Measurements from ENCODE around the gene GLRA2. TPM values are rescaled to one million over a fixed set of nuclear protein-coding genes. Genes with fewer than 3 reads are reported as not detected.

GLRA2 gene
- total RNA-seq, 1 experiment from 2014 or later = not detected

DNA sequence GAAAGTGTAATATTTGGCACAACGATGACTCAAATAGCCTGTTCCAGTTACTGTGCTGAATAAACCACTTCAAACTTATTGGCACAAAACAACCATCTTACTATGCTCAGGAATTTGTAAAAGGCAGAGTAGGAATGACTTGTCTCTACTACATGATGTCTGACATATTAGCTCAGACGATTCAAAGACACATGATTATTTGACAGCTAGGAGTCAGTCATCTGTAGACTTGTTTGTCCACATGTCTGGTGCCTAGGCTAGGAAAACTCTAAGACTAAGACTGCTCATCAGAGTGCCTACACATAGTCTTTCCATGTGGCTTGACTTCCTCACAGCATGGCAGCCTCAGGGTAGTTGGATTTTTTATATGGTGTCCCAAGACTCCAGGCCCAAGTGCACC is 189.1 kb downstream of the GLRA2 start:
- no TSS peak for BruUV-seq (replicated peaks)
- ChIA-PET CTCF (no interaction called here), POLR2A (no interaction called here)
- Histone ChIP-seq H3K27ac (ENCODE audit: low read length) (no peak overlapping the region), H3K9me3 (ENCODE audit: control insufficient read depth, insufficient read depth, low read depth, low read length) (no peaks in the 10 kb centered on the region), H3K27me3 (ENCODE audit: control insufficient read depth, insufficient read depth, low read length) (no peaks in the 10 kb centered on the region), H3K4me3 (ENCODE audit: low read depth in 2 of 2, low read length in 2 of 2) (no peak overlapping the region), H3K4me1 (ENCODE audit: control insufficient read depth, insufficient read depth, low read length) (no peaks in the 10 kb centered on the region), H3K36me3 (ENCODE audit: control insufficient read depth, insufficient read depth, low read length) (no peaks in the 10 kb centered on the region)
- DNase-seq (ENCODE audit: low read depth, low spot score) (no peak), ATAC-seq (no peak)
- TF ChIP-seq REST (IDR thresholded peaks at IDR 0.05; ENCODE audit: insufficient read depth in 1 of 2, low read depth in 2 of 2, low read length in 1 of 2) (no peak), SIN3A (IDR thresholded peaks at IDR 0.05; ENCODE audit: borderline replicate concordance, insufficient read depth, low read depth, low read length) (no peak), TCF7L2 (IDR thresholded peaks at IDR 0.05; ENCODE audit: low read depth, low read length) (no peak), POLR2AphosphoS5 (IDR thresholded peaks at IDR 0.05; ENCODE audit: low read depth, low read length) (no peak)
- TF ChIP-seq, protein P1, sequence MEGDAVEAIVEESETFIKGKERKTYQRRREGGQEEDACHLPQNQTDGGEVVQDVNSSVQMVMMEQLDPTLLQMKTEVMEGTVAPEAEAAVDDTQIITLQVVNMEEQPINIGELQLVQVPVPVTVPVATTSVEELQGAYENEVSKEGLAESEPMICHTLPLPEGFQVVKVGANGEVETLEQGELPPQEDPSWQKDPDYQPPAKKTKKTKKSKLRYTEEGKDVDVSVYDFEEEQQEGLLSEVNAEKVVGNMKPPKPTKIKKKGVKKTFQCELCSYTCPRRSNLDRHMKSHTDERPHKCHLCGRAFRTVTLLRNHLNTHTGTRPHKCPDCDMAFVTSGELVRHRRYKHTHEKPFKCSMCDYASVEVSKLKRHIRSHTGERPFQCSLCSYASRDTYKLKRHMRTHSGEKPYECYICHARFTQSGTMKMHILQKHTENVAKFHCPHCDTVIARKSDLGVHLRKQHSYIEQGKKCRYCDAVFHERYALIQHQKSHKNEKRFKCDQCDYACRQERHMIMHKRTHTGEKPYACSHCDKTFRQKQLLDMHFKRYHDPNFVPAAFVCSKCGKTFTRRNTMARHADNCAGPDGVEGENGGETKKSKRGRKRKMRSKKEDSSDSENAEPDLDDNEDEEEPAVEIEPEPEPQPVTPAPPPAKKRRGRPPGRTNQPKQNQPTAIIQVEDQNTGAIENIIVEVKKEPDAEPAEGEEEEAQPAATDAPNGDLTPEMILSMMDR (IDR thresholded peaks at IDR 0.05) = no peak
- intact Hi-C loops (cut with micrococcal nuclease; ENCODE audit: unreplicated experiment) (no loop called here), in situ Hi-C loops (cut with HindIII; ENCODE audit: low pct_unique_long_range_greater_than_20kb, low sequenced_read_pairs) (no loop called here)

DNA sequence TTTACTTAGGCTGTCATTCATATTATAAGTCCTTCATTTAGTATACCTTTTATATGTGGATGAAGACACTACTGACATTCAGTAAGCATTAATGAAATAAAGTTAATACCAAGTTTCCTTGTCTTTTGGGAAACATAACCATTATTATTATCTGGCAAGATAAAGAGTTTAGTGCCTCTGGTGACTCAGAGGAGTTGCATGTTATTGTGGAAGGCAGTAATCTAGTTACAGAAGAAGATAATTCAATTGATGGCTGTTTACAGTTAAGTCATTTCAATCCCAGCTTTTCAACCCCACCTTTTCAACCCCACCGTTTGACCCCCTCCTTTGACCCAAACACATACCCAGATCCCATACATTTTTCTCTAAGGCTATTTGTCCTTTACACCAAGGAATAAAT is 199.7 kb downstream of the GLRA2 start:
- intact Hi-C loops (cut with micrococcal nuclease; ENCODE audit: unreplicated experiment) = no loop called here
- DNase-seq (ENCODE audit: low read depth, low spot score) = no peak

More for the DNA sequence above, 199.7 kb downstream of the GLRA2 start:
- ChIA-PET POLR2A (no interaction called here), CTCF (no interaction called here)
- Histone ChIP-seq H3K4me1 (ENCODE audit: control insufficient read depth, insufficient read depth, low read length) (no peaks in the 10 kb centered on the region), H3K36me3 (ENCODE audit: control insufficient read depth, insufficient read depth, low read length) (no peaks in the 10 kb centered on the region), H3K9me3 (ENCODE audit: control insufficient read depth, insufficient read depth, low read depth, low read length) (no peaks in the 10 kb centered on the region), H3K4me3 (ENCODE audit: low read depth in 2 of 2, low read length in 2 of 2) (no peak overlapping the region), H3K27me3 (ENCODE audit: control insufficient read depth, insufficient read depth, low read length) (no peaks in the 10 kb centered on the region), H3K27ac (ENCODE audit: low read length) (no peak overlapping the region)
- TF ChIP-seq, protein P1 (IDR thresholded peaks at IDR 0.05) = no peak
- no TSS peak for BruUV-seq (replicated peaks)
- in situ Hi-C loops (cut with HindIII; ENCODE audit: low pct_unique_long_range_greater_than_20kb, low sequenced_read_pairs) = no loop called here
- ATAC-seq = no peak

All from Panc1 (cell line).